ENCODE data around the gene SOX21.

The SOX21 gene

GRCh38 chr13:94674609-94675348 is 37.6 kb downstream of the SOX21 start:
- DNase-seq = no peak

GRCh38 chr13:94673851-94674250 is 38.5 kb downstream of the SOX21 start:
- DNase-seq = no peak

- DNase-seq = no peak
Measured at GRCh38 chr13:94672400-94672799, 39.9 kb downstream of the SOX21 start.

GRCh38 chr13:94667190-94667589 is 45.2 kb downstream of the SOX21 start:
- DNase-seq = no peak

DNA sequence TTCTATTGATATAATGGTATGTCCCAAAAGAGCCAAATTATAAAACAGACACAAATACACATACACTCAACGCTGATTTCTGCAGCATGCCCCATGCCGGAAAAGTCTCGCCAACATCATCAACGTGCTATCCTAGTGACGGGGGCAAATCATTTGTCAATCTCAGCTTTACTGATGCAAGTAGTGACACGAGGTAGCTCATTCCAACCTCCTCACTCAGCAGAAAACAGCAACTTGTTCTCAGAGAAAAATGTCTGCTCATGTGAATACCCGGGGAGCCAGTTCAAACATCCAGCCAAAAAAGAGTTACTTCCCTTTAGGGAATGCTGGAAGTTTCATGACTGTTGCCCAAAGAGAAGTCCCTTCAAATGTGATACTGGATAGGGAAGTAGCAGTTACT is 46.3 kb downstream of the SOX21 start:
- no peak for DNase-seq

GRCh38 chr13:94664889-94665288 is 47.5 kb downstream of the SOX21 start:
- no peak for DNase-seq

- no peak for DNase-seq
Measured at GRCh38 chr13:94662274-94662945, 49.9 kb downstream of the SOX21 start.

DNA sequence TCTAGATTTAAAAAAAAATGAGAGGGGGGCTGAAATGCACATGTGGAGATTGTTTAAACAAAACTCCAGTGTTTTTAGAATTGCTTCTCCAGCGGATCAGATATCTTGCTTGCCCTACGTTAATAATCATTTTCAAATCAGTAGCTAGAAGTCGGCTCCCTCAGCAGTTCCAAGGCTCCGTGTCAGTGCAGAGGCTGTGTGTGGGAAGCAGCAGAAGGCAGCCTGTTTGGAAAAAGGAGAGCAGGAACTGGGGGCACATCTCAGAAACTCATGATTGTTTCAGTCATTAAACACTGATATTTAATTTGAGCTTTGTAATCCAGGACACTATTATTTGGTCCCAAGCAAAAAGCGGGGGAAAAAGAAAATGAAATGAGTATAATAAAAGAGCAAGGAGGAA is 50.9 kb downstream of the SOX21 start:
- DNase-seq = no peak

- DNase-seq = no peak
Measured at GRCh38 chr13:94660695-94661326, 51.5 kb downstream of the SOX21 start.
